Activated CD4-positive, CD25-positive, alpha-beta regulatory T cell treated with anti-CD3 and anti-CD28 coated beads, Interleukin-2, amount 50 U/mL, for 16 hours (primary cell): ENCODE data around the gene PDE4B.
A peak's percentile ranks its signal among the peaks of the same experiment; 100 is the strongest.

Experiments used
- DNase-seq: peaks from one replicate; pipeline ENCODE4 v3.0.0-alpha.2; 2020; ENCODE audit warnings: low read depth, low spot score

The PDE4B gene

GRCh38 chr1:66284746-66285145, 492.1 kb downstream of the PDE4B start:
- DNase-seq: no peak

- DNase-seq: no peak
These were observed 493.0 kb downstream of the PDE4B start for GRCh38 chr1:66285618-66286270.

GRCh38 chr1:66286307-66286706, 493.6 kb downstream of the PDE4B start:
- no peak for DNase-seq

- DNase-seq: no peak
These were observed 495.4 kb downstream of the PDE4B start for GRCh38 chr1:66288048-66288447.

GRCh38 chr1:66290761-66291530, 498.3 kb downstream of the PDE4B start:
- no peak for DNase-seq

GRCh38 chr1:66291531-66291864, 498.8 kb downstream of the PDE4B start:
- no peak for DNase-seq

- no peak for DNase-seq
These were observed 499.6 kb downstream of the PDE4B start for GRCh38 chr1:66292305-66292704.

- DNase-seq: no peak
These were observed 500.2 kb downstream of the PDE4B start for GRCh38 chr1:66292944-66293343.

- no peak for DNase-seq
These were observed 502.1 kb downstream of the PDE4B start for GRCh38 chr1:66294707-66295370.

- no peak for DNase-seq
These were observed 503.1 kb downstream of the PDE4B start for GRCh38 chr1:66295803-66296202.

- DNase-seq: no peak
These were observed 503.7 kb downstream of the PDE4B start for GRCh38 chr1:66296370-66296769.

- DNase-seq: no peak
These were observed 504.3 kb downstream of the PDE4B start for GRCh38 chr1:66296951-66297350.

- no peak for DNase-seq
These were observed 505.8 kb downstream of the PDE4B start for GRCh38 chr1:66298464-66298863.

- DNase-seq: no peak
These were observed 507.7 kb downstream of the PDE4B start for GRCh38 chr1:66300280-66300971.

- DNase-seq: peak; percentile 2
These were observed 508.3 kb downstream of the PDE4B start for GRCh38 chr1:66300972-66301451.

- no peak for DNase-seq
These were observed 509.6 kb downstream of the PDE4B start for GRCh38 chr1:66302184-66302742.

- no peak for DNase-seq
These were observed 510.1 kb downstream of the PDE4B start for GRCh38 chr1:66302815-66303214.

GRCh38 chr1:66303646-66304045, 511.0 kb downstream of the PDE4B start:
- no peak for DNase-seq

- no peak for DNase-seq
These were observed 511.4 kb downstream of the PDE4B start for GRCh38 chr1:66304128-66304527.

GRCh38 chr1:66305927-66306326, 513.2 kb downstream of the PDE4B start:
- DNase-seq: no peak

- DNase-seq: no peak
These were observed 516.5 kb downstream of the PDE4B start for GRCh38 chr1:66309006-66309741.
